Tibial nerve (tissue), 4 donors: ENCODE results near the gene ADAM19. TPM values are rescaled to one million over a fixed set of nuclear protein-coding genes. Genes with fewer than 3 reads are reported as not detected.

Experiments used
- DNase-seq, 2 donors: peaks; one replicate each; pipeline ENCODE4 v3.0.0-alpha.2; 2019; ENCODE audit warnings: low spot score in 2 of 2
- H3K27ac ChIP-seq, 4 donors: fragments of 200-600 bp; sonication (generic) in 3 of 4; one replicate each; pipeline ENCODE4 v1.5.1; 2017 to 2019; ENCODE audit warnings: mild to moderate bottlenecking in 1 of 4
- H3K27me3 ChIP-seq, 2 donors: fragments of 200-600 bp; sonication (generic) in 1 of 2; one replicate each; pipeline versions ENCODE4 v1.5.1 to v1.6.0; 2017 to 2019
- H3K36me3 ChIP-seq, 3 donors: fragments of 200-600 bp; sonication (generic); one replicate each; pipeline ENCODE4 v1.5.1; 2018 to 2019
- H3K4me1 ChIP-seq, 4 donors: fragments of 200-600 bp; sonication (generic) in 3 of 4; one replicate each; pipeline ENCODE4 v1.5.1; 2017 to 2019
- H3K4me3 ChIP-seq, 4 donors: fragments of 200-600 bp; sonication (generic) in 3 of 4; one replicate each; pipeline ENCODE4 v1.5.1; 2017 to 2019; ENCODE audit warnings: mild to moderate bottlenecking in 1 of 4, moderate library complexity in 1 of 4
- H3K9me3 ChIP-seq, 4 donors: fragments of 200-600 bp; sonication (generic) in 3 of 4; one replicate each; pipeline ENCODE4 v1.5.1; 2017 to 2019
- EP300 ChIP-seq, 2 donors: sonication (generic); formaldehyde crosslinking; IDR thresholded peaks; one replicate each; pipeline ENCODE4 v1.6.1; 2017; ENCODE audit warnings: antibody characterized with exemption in 2 of 2, mild to moderate bottlenecking in 1 of 2
- POLR2A ChIP-seq, 2 donors: fragments of 450-650 bp; IDR thresholded peaks; one replicate each; pipeline ENCODE4 v1.6.1; 2017; ENCODE audit warnings: antibody characterized with exemption in 2 of 2, mild to moderate bottlenecking in 2 of 2, moderate library complexity in 2 of 2
- WGBS, 2 donors: methylation state at CpG; one replicate each; pipeline ENCODE4 v1.1.5; 2018; 5-methylcytosine and 5-hydroxymethylcytosine counted together
- total RNA-seq, 4 donors: library from RNA; depleted of rRNA; stranded (reverse); fragments of >200 nt; gene quantifications; one replicate each; pipeline ENCODE4 v1.1.0, GENCODE V29; 2016
- TF ChIP-seq, protein P1 (sequence below), 5 experiments: fragments of 200-600 bp in 3 of 5; fragments of 450-650 bp in 2 of 5; sonication (generic) in 3 of 5; IDR thresholded peaks; one replicate each; pipeline ENCODE4 v1.5.1; 2016 to 2019; ENCODE audit warnings: antibody characterized with exemption in 5 of 5, mild to moderate bottlenecking in 3 of 5, moderate library complexity in 2 of 5

The ADAM19 gene
- total RNA-seq, 4 donors from 2014 or later: 7.2 to 13.2 (median 9.5) TPM

- H3K4me3 ChIP-seq: no peak overlapping the region
- TF ChIP-seq POLR2A (IDR thresholded peaks at IDR 0.05) (no peak), EP300 (IDR thresholded peaks at IDR 0.05) (no peak)
- TF ChIP-seq, protein P1, sequence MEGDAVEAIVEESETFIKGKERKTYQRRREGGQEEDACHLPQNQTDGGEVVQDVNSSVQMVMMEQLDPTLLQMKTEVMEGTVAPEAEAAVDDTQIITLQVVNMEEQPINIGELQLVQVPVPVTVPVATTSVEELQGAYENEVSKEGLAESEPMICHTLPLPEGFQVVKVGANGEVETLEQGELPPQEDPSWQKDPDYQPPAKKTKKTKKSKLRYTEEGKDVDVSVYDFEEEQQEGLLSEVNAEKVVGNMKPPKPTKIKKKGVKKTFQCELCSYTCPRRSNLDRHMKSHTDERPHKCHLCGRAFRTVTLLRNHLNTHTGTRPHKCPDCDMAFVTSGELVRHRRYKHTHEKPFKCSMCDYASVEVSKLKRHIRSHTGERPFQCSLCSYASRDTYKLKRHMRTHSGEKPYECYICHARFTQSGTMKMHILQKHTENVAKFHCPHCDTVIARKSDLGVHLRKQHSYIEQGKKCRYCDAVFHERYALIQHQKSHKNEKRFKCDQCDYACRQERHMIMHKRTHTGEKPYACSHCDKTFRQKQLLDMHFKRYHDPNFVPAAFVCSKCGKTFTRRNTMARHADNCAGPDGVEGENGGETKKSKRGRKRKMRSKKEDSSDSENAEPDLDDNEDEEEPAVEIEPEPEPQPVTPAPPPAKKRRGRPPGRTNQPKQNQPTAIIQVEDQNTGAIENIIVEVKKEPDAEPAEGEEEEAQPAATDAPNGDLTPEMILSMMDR (IDR thresholded peaks at IDR 0.05): no peak
- H3K27ac ChIP-seq: no peak overlapping the region
- no peaks in the 10 kb centered on the region for H3K9me3 ChIP-seq
- H3K27me3 ChIP-seq: no peaks in the 10 kb centered on the region
- peaks cover 0 to 63% (median 0%) of the 10 kb centered on the region in 3 donors for H3K36me3 ChIP-seq
- peaks cover 0 to 11% (median 0%) of the 10 kb centered on the region in 4 donors for H3K4me1 ChIP-seq
- 77 to 87% methylated on average over 5 of the region's 5 CpGs for WGBS, 2 donors
- DNase-seq: no peak
Measured at GRCh38 chr5:157494178-157494832, 81.3 kb downstream of the ADAM19 start.

- no peaks in the 10 kb centered on the region for H3K9me3 ChIP-seq
- H3K27me3 ChIP-seq: no peaks in the 10 kb centered on the region
- 89 to 93% methylated on average over 9 of the region's 9 CpGs for WGBS, 2 donors
- H3K27ac ChIP-seq: no peak overlapping the region
- no peak overlapping the region for H3K4me3 ChIP-seq
- TF ChIP-seq EP300 (IDR thresholded peaks at IDR 0.05): no peak
- TF ChIP-seq, protein P1 (IDR thresholded peaks at IDR 0.05): no peak
- TF ChIP-seq POLR2A (IDR thresholded peaks at IDR 0.05): no peak
- no peak for DNase-seq
- peaks cover 0 to 72% (median 0%) of the 10 kb centered on the region in 3 donors for H3K36me3 ChIP-seq
- peaks cover 0 to 6% (median 0%) of the 10 kb centered on the region in 4 donors for H3K4me1 ChIP-seq
Measured at GRCh38 chr5:157492886-157493285, 82.7 kb downstream of the ADAM19 start.

DNA sequence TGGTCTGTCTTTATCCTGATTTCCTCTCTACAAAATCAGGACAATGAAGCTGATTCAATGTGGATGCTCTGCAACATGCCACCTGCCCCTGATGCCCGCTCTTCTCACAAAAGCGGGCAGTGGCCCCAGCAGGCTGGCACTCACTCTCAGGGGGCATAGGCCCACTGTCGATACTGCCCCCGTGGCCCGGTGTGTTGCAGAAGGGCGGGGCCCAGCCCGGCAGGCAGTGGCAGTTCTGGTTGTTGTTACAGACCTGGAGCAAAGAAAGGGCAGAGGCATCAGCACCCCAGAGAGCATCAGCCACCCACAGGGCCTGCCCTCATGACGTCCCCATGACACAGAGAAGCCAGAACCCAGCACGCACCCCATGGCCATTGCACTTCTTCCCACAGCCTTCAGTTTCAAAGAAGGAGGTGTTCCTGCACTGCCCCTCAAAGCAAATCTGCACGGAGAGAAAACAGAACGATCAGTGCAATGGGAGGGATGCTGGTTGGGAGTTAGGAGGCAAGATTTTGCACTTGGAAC, 84.0 kb downstream of the ADAM19 start:
- TF ChIP-seq EP300 (IDR thresholded peaks at IDR 0.05) (no peak), POLR2A (IDR thresholded peaks at IDR 0.05) (no peak)
- TF ChIP-seq, protein P1 (IDR thresholded peaks at IDR 0.05): no peak
- DNase-seq: no peak
- Histone ChIP-seq H3K9me3 (no peaks in the 10 kb centered on the region), H3K27ac (no peak overlapping the region), H3K36me3 (peaks cover 0 to 76% (median 0%) of the 10 kb centered on the region in 3 donors), H3K27me3 (no peaks in the 10 kb centered on the region), H3K4me3 (no peak overlapping the region), H3K4me1 (no peaks in the 10 kb centered on the region)
- 83 to 87% methylated on average over 9 to 11 of the region's 11 CpGs for WGBS, 2 donors

- Histone ChIP-seq H3K4me1 (peaks cover 0 to 8% (median 0%) of the 10 kb centered on the region in 4 donors), H3K27ac (peak overlapping the region in 1 of 4 donors; percentile 40), H3K4me3 (no peak overlapping the region), H3K9me3 (no peaks in the 10 kb centered on the region), H3K27me3 (no peaks in the 10 kb centered on the region), H3K36me3 (peaks cover 0 to 95% (median 6%) of the 10 kb centered on the region in 3 donors)
- DNase-seq: no peak
- WGBS, 2 donors: 81 to 86% methylated on average over 3 of the region's 3 CpGs
- TF ChIP-seq, protein P1 (IDR thresholded peaks at IDR 0.05): no peak
- no peak for TF ChIP-seq EP300 (IDR thresholded peaks at IDR 0.05)
- TF ChIP-seq POLR2A (IDR thresholded peaks at IDR 0.05): no peak
Measured at GRCh38 chr5:157487358-157487757, 88.2 kb downstream of the ADAM19 start.

DNA sequence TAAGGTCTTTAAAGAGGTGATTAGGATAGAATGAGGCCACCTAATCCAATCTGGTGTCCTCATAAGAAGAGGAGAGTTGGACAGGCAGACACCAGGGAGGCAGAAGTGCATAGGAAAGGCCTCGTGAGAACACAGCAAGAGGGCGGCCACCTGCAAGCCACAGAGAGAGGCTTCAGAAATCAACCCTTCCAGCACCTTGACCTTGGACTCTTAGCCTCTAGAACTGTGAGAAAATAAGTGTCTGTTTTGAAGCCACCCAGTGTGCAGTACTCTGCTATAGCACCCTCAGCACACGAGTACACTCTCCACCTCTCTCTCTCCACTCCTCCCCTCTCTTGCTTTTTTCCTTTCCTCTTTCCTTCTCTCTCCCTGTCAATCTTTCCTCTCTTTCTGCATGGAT, 88.7 kb downstream of the ADAM19 start:
- WGBS, 2 donors: 65 to 76% methylated on average over 3 of the region's 3 CpGs
- H3K27ac ChIP-seq: peak overlapping the region in 1 of 4 donors; percentile 40
- peaks cover 0 to 8% (median 0%) of the 10 kb centered on the region in 4 donors for H3K4me1 ChIP-seq
- H3K4me3 ChIP-seq: no peak overlapping the region
- TF ChIP-seq EP300 (IDR thresholded peaks at IDR 0.05) (no peak), POLR2A (IDR thresholded peaks at IDR 0.05) (no peak)
- TF ChIP-seq, protein P1 (IDR thresholded peaks at IDR 0.05): no peak
- peaks cover 0 to 95% (median 6%) of the 10 kb centered on the region in 3 donors for H3K36me3 ChIP-seq
- H3K27me3 ChIP-seq: no peaks in the 10 kb centered on the region
- no peak for DNase-seq
- H3K9me3 ChIP-seq: no peaks in the 10 kb centered on the region
